ENCODE results near the gene PNPT1.
A peak's percentile ranks its signal among the peaks of the same experiment; 100 is the strongest.
"Not testable (repeated sequence)": the region's sequence is repeated elsewhere in the genome, so short reads cannot be mapped to it uniquely, and the experiment has no call there.

PNPT1 gene

GRCh38 chr2:55693181-55694125 is at the start of gene PNPT1:
PNPT1 (minus strand) TSS chr2:55693844; CDS start chr2:55693823, 21 bp downstream.
- DNase-seq (ENCODE audit: low read depth) = peak; percentile 94
- TF ChIP-seq, protein P1, sequence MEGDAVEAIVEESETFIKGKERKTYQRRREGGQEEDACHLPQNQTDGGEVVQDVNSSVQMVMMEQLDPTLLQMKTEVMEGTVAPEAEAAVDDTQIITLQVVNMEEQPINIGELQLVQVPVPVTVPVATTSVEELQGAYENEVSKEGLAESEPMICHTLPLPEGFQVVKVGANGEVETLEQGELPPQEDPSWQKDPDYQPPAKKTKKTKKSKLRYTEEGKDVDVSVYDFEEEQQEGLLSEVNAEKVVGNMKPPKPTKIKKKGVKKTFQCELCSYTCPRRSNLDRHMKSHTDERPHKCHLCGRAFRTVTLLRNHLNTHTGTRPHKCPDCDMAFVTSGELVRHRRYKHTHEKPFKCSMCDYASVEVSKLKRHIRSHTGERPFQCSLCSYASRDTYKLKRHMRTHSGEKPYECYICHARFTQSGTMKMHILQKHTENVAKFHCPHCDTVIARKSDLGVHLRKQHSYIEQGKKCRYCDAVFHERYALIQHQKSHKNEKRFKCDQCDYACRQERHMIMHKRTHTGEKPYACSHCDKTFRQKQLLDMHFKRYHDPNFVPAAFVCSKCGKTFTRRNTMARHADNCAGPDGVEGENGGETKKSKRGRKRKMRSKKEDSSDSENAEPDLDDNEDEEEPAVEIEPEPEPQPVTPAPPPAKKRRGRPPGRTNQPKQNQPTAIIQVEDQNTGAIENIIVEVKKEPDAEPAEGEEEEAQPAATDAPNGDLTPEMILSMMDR (conservative IDR thresholded peaks at IDR 0.05; ENCODE audit: control insufficient read depth, insufficient read depth, low read depth, low read length) = no peak

DNA sequence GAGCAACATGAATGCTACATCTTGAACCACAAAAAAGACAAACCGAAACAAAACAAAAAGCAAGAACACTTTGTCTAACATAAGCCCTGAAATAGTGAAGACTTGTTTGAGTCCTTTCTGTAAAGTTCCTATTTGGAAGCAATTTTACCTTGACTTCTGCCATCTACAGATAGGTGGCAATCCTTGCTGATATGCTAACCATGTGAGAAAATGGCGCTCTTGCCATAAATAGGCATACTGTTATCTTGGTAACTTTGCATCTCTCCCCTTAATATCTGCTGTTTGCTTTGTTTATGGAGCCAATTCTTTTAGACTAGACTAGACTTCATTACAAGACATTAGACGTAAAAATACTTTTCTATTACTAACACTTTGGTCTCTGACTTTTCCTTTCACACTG is 49.4 kb upstream of the PNPT1 start:
- no peak overlapping the region for H3K4me3 ChIP-seq (ENCODE audit: control insufficient read depth, low read depth, low read length)
- no peak for DNase-seq (ENCODE audit: low read depth)
- TF ChIP-seq, protein P1 (conservative IDR thresholded peaks at IDR 0.05; ENCODE audit: control insufficient read depth, insufficient read depth, low read depth, low read length) = no peak

More at GRCh38 chr2:55693181-55694125, at the start of gene PNPT1:
- H3K4me3 ChIP-seq (ENCODE audit: control insufficient read depth, low read depth, low read length) = peak within 1 kb of the TSS; percentile 98

DNA sequence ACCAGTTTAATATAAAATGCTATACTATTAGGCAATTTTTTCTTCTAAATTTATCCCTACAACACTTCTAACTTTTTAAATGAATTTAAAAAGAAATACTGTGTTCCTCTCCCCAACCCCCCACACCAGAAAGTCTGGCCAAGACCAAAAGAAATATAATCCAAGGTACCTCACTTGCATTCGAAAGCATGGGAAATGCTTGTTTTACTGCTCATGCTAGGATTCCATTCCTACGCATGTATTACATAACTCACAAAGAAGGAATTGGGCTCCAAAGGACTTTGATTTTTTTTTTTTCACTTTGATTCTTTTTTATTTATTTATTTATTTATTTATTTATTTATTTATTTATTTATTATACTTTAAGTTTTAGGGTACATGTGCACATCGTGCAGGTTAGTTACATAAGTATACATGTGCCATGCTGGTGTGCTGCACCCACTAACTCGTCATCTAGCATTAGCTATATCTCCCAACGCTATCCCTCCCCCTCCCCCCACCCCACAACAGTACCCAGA is 42.4 kb upstream of the PNPT1 start:
- not testable (repeated sequence) for H3K4me3 ChIP-seq (ENCODE audit: control insufficient read depth, low read depth, low read length); DNase-seq (ENCODE audit: low read depth)

GRCh38 chr2:55734726-55735125 is 41.1 kb upstream of the PNPT1 start:
- TF ChIP-seq, protein P1 (conservative IDR thresholded peaks at IDR 0.05; ENCODE audit: control insufficient read depth, insufficient read depth, low read depth, low read length) = no peak
- no peak overlapping the region for H3K4me3 ChIP-seq (ENCODE audit: control insufficient read depth, low read depth, low read length)
- no peak for DNase-seq (ENCODE audit: low read depth)

- DNase-seq (ENCODE audit: low read depth) = no peak
- no peak overlapping the region for H3K4me3 ChIP-seq (ENCODE audit: control insufficient read depth, low read depth, low read length)
- TF ChIP-seq, protein P1 (conservative IDR thresholded peaks at IDR 0.05; ENCODE audit: control insufficient read depth, insufficient read depth, low read depth, low read length) = no peak
Observed at GRCh38 chr2:55733335-55733734, 39.7 kb upstream of the PNPT1 start.

GRCh38 chr2:55732854-55733253 is 39.2 kb upstream of the PNPT1 start:
- TF ChIP-seq, protein P1 (conservative IDR thresholded peaks at IDR 0.05; ENCODE audit: control insufficient read depth, insufficient read depth, low read depth, low read length) = no peak
- H3K4me3 ChIP-seq (ENCODE audit: control insufficient read depth, low read depth, low read length) = no peak overlapping the region
- DNase-seq (ENCODE audit: low read depth) = no peak

GRCh38 chr2:55729136-55729685 is 35.6 kb upstream of the PNPT1 start:
- H3K4me3 ChIP-seq (ENCODE audit: control insufficient read depth, low read depth, low read length) = no peak overlapping the region
- DNase-seq (ENCODE audit: low read depth) = no peak
- TF ChIP-seq, protein P1 (conservative IDR thresholded peaks at IDR 0.05; ENCODE audit: control insufficient read depth, insufficient read depth, low read depth, low read length) = no peak
